Bone marrow (tissue), 2 donors: ENCODE data around the gene CH25H.
"Not testable (repeated sequence)": the region's sequence is repeated elsewhere in the genome, so short reads cannot be mapped to it uniquely, and the experiment has no call there.

Source experiments
- DNase-seq, 2 donors: peaks; one replicate each; lab custom pipeline; 2025; lab: John Stamatoyannopoulos, UW

The CH25H gene

DNA sequence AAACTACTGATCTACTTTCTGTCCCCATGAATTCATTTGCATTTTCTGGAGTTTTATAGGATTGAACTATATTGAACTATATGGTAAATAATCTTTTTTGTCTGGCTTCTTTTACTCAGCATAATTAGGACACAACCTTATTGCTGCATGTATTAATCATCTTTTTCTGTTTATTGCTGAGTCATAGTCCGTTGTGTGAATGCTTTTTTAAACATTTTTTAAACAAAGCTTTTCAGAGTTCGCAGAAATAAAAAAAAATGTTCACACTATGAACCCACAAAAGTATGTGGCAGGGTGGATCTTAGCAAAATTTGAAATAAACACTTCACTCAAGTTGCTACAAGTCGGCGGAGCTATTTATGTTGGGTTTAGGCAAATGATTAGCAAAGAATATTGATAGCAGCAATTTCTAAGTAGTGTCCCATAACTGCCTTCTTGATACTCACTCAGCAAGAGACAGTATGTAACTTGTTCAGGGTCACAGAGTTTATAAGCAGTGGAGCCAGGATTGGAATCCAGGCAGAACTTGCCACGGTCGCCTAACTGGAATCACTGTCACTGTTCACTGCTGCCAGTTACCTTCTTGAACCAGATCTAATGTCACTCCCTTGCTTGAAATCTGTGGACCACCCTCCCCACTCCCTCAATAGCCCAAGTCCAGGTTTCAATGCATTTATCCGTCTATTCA lies 5.6 kb downstream of the CH25H start:
- DNase-seq, result no peak

DNA sequence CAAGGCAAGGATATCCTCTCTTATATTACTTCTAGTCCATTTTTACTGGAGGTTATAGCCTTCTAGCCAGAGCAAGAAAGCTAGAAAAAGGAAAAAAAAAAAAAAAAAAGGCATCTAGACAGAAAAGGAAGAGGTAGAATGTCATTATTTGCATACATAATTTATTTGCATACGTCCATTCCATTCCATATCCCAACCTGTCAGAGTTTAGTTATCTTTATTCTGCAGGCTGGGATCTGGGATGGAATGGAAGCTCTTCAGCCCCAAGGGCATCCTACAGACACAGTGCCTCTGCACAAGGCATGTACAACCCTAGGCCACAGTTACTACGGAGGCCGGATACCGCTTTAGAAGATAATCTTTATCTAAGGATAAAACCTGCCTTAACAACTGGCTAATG lies 9.6 kb downstream of the CH25H start:
- DNase-seq, result no peak

DNA sequence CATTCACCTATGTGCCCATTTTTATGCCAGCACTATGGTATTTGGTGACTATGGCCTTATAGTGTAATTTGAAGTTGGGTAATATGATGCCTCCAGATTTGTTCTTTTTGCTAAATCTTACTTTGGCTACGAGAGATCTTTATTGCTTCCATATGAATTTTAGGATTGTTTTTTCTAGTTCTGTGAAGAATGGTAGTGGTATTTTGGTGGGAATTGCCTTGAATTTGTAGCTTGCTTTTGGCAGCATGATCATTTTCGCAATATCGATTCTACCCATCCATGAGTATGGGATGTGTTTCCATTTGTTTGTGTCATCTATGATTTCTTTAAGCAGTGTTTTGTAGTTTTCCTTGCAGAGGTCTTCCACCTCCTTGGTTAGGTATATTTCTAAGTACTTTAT lies 15.8 kb downstream of the CH25H start:
- DNase-seq, result not testable (repeated sequence)

DNA sequence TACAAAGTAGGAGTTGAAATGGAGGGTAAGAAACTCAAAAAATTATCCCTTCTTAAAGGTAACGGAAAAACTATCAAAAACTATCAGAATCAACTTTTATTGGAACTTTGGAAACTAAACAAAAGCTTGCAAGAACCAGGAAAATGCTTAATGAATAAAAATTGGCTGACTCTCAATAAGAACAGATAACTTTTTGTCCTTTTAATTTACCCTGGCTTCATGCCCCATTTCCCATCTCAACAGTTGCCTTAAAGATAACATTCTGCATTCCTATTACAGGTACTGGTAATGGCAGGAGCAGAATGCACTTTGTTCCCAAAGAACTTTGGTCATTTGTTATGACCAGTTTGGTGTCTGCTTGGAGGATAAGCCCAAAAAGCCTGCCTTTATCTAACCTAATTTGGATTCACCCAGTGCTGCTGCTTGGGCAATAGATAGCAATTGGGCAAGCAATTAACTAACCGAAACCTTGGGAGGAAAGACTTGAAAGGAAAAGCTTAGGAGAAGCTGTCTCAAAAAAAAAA lies 17.8 kb downstream of the CH25H start:
- no peak for DNase-seq

DNA sequence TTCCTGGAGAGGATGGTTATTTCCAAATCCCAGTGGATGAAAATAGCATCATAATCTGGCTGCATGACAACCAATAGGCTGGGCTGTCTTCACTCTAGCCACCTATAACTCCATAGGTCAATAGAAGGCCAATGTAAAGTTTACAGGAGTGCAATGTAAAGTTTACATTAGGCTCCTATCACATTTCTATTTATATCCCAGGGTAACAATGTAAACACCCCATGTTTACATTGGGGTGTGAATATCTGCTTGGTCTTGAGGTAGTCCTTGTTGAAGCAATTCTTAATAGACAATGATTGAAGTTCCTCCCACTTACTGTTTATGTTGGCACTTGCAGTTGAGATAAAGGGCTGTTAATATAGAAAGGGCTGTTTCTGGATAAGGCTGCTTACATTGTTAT lies 21.5 kb downstream of the CH25H start:
- no peak for DNase-seq

DNA sequence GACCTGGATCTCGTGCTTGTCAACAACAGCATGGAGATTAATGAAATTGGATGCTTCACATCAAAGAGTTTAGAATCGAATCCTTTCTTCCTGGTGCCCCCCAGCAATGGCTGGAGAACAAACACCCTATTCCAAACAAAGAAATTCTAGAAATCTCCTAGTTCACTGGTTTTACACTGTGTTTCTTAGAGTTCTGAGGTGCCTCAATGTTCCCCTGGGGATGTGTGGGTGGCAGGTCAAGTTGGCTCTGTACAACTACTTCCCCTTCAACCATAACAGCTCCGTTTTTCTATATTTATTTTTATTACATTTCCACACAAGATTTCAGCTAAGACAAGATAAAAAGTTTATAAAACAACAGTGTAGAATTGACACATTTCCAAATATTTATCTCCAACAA lies 22.5 kb downstream of the CH25H start:
- no peak for DNase-seq

DNA sequence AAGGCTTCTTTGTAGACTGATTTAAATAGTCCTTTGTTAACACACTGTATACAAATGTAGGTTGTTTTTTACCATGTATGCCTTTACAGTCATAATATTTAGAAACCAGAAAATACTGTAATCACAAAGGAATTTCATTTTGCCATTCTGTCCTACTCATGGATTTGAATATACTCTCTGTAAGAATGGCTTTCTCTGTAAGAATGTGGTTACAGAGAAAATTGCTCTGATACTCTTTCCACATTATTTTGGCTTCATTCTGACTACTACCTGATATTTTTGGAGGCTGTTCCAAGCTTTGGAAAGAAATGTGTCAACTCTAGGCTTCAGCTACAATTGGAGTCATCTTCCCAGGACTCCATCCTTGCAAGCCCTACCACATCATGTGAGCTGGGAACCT lies 23.5 kb downstream of the CH25H start:
- no peak for DNase-seq

DNA sequence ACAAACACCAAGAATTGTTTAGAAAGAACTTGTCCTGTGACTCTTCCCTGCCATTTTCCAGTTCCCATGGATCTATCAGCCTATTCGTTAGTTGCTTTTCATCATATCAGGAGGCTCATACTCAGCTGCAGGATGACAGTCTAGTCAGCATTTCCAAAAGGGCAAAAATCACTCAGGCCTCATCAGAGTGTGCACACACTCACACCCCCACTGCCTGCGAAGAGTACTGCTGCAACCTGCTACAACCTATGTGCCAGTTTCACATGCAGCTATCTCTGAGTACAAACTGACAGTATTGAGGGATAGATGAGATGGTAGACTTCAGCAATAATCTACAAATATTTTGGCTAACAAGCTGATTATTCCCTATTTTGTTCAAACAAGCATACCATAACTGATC lies 24.2 kb downstream of the CH25H start:
- no peak for DNase-seq

DNA sequence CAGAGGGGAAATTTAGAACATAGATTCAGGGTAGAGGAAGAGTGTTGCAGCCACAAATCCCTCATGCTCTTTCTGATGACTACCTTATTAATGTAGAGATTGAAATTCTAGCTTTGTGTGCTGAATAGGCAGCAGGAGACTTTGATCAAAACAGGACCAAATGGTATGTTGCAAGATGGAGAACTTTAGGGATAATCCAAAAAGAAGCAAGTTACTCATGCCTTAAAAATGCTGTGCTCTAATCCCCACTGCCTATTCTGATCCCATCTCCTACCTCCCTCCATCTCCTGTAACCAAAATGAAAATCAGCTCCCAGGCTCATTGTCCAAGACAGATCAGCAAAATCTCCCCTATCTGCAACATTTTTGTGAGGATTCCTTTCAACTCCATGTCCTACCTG lies 31.3 kb downstream of the CH25H start:
- no peak for DNase-seq

DNA sequence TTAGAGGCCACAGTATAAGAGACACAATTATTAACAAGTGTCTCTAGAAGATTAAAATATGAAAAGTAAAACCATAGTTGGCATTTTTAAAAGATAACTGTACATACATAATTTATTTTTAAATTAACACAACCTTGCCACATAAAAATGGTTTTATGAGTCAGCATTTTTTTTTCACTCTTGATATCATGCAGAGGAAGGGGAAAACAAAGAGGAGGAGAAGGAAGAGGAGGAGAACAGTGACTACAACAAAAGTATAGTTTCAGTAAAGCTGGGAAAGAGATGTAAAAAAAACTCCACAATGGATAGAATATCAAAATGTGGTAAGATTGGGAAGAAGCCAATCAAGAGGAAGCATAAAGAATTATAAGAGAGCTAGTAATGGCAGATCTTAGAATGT lies 34.0 kb downstream of the CH25H start:
- no peak for DNase-seq

DNA sequence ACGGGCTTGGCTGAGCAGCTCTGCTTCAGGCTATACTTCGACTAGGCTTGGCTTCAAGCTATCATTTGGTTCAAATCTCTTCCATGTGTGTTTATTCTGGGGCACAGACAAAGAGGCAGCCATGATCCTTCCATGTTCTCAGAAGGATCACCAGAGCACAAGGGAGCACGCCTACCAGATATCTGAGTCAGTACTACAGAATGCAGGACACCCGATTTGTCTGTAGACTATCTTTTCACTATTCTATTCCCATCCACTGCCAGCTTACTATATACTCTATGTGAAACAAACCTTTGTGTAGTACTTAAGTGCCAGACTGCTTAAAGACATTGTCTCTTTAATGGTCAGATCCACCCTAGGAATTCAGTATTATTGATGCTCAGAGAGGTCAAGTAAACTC lies 35.1 kb downstream of the CH25H start:
- DNase-seq, result no peak

DNA sequence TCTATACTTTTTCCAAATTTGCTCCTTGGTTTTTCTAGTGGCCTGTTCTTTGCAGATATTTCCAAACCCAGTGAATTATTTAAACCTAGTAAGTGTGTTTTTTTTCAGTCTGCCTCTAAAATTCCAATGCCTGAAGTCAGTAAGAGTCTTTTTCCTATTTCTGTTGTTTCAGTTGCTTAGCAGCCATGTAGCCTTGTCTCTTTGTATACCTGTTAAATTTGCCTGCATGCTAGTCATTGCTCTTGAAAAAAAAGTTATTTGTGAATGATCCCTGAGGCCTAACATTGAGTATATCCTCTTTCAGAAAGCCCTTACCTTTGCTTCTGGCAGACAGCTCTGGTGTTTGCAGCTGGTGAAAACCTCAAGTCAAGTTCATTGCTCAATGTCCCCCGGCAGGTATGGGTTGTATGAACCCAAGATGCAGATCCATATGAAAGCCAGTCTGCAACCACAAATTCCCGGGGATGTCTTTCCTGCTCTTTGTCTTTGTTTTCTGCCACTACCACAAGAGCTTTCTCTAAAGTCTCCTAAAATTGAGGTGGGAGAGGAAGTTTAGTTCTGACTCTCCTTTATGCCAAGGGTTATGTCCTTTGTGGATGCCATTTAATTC lies 35.7 kb downstream of the CH25H start:
- no peak for DNase-seq

DNA sequence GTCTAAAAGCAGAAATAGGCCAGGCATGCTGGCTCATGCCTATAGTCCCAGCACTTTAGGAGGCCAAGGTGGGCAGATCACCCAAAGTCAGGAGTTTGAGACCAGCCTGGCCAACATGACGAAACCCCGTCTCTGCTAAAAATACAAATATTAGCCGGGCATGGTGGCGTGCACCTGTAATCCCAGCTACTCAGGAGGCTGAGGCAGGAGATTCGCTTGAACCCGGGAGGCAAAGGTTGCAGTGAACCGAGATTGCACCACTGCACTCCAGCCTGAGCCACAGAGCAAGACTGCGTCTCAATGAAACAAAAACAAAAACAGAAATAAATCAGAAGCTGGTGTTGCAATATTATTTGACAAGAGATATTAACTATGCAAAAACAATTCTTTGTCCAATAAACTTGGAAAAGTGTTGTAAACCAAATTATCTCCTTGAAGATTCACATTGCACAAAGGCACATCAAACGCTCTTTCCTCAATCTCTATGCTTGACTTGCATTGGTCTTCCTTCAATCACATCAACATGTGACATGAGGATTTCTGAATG lies 38.7 kb downstream of the CH25H start:
- DNase-seq, result not testable (repeated sequence)

DNA sequence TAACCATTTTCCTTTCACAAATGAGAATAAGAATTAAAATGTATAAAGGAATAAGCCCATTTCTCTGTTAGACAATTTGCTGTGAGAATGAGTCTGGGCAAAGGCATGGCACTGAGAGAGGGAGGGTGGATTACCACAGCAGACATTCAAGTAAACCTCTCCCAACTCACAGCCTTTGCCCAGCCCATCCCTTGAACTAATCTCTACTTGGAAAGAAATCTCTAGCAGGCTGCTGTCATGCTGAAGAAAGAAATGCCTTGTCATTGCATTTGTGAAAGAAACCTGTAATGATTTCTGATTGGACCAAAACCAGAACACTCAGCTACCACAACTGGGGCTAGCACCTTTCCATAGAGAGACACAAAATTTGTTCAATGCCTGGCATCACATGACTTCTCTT lies 39.2 kb downstream of the CH25H start:
- DNase-seq, result no peak

DNA sequence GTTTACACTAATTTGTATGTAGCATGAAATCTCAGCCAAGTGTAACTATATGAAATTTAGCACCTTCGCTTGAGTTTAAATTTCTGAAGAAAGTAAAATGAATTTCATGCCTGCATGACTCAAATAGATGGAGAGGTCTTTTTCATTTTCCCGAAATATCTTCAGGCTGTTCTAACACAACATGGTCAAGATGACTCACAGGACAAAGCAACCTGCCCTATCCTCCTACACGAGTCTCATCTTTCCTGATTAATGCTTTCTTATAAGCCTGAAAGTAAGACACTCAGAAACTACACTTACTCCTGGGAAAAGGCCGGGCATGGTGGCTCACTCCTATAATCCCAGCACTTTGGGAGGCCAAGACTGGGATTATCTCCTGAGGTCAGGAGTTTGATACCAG lies 41.2 kb downstream of the CH25H start:
- DNase-seq, result no peak

DNA sequence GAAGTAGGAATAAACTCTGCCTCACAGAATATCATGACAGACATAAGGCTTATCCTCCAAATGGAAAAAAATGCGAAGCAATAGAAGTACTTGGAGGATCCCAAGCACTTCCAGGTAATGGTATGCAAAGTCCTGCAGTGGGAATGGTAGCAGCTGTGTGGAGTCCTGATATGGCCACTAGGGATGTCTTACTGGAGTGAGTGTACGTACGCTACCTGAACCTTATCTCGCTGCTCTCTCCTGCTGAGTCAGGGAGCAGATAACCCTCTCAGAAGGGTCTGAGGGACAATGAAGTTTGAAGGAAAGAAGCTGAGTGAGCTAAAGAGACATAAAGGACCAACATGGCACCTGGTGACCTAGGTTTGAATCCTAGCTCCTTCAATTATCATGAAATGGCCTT lies 42.2 kb downstream of the CH25H start:
- no peak for DNase-seq

DNA sequence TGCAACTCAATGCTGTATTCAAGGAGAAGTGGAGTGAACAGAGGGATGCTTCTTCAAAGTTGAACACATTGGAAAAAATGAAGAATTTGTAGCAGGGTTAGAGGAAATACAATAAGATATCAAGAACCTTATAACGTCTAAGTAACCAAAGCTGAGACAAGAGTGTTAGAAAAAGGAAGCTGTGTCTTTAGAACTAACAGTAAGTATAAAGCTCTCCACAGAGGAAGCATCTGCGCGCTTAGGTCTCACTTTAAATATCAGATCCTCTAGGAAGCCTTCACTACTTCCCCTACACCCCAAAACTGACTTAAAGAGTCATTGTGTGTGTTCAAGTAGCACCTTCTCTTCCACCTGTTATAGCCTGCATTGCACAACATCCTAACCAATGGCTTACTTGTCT lies 43.0 kb downstream of the CH25H start:
- peak in 1 of 2 donors; percentile 88 for DNase-seq

DNA sequence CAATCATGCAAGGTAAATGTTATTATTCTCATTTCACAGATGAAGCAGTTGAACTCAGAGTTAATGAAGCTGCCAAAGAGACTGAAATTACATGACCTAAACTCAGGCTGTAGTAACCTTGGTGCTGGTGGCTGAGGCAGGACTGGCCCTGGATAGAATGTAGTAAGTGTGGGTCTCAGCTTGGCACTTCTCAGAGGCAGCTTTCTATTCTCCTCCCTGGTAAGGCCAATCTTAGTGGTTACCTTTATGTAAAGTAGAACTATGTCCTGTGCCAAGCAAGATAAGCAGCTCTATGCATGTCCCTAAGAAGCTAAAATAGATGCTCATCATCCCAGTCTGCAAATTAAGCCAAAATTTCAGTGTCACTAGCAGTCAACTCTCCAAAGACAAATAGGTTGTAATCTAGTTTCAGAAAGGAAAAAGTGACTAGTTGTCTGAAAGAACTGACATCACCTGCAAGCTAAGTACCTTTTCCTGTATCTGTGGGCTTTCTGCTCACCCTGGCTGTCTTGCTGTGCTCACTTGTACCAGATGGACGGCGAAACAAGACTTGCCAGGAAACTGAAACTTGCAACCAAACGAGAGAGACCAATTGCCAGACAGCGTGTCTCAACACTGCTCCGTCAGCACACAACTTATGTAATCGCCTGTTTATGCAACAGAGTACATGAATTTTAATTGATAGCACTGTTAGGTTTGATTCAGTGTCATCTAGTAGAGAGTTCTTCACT lies 43.7 kb downstream of the CH25H start:
- DNase-seq, result peak; percentile 2 to 55

DNA sequence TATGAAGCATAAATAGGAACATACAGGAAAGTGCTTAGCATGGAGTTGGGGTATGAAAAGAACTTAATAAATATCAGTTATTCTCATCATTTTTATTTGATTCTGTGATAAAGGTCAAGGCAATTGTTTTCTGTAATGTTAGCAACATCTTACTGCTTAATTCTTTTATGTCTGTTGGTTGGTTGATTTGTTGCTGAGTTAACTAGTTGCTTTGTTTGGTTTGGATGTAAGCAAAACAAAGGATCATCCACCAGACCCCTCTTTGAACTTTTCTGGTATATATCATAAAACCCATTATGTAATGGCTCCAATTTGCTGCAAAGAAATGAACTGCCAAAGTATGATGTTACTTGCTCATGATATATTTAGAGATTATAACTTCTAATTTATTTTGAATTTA lies 44.5 kb downstream of the CH25H start:
- DNase-seq, result no peak

DNA sequence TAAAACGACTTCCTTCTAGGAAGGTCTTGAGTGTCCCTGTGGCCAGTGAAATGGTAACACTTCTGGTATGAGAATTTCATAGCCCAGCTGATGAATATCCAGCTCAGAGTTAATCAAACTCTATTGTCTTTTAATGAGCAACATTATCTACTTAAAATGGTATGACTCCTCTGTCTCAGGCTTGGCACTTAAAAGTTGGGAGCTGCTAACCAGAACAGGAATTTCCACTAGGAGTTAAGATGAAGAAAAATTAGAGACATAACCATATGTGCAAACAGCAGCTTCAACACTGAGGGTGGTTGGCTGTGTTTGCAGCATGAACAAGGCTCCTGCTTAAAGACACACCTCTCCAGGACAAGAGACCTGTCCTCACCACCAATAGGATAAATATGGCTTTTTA lies 46.8 kb downstream of the CH25H start:
- no peak for DNase-seq

DNA sequence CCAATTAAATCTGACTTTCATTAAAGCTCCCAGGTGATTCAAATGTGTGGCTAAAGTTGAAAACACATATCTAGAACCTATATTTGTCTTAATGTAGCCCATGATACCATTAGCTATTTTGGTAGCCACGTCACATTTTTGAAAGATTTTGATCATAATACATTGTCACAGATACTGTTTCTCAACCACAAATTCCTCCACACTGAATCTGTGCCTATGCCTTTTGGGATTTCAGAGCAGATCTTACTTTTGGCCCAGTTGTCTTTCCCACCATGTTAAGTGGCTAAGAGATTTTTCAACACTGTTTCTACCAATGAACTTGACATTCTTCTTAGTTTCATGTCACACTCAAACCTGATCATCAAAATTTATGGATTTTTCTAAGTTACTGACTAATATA lies 47.4 kb downstream of the CH25H start:
- DNase-seq, result no peak

DNA sequence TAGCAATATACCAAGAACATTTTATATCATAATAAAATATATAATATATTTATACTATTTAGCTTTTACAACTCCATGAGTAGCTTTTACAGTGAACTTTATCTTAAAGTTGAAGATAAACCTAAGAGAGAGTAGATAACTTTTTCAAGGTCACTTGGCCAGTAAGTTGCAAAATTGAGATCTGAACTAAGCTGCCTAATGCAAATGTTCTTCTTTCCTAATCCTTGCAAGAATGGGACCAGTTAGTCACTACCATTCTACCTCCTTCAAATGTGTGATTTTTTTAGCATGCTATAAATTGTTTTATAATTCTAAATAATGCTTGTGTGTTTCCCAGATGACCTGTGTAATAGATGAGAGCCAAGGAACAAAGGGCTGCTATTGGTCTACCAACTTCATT lies 47.8 kb downstream of the CH25H start:
- no peak for DNase-seq

DNA sequence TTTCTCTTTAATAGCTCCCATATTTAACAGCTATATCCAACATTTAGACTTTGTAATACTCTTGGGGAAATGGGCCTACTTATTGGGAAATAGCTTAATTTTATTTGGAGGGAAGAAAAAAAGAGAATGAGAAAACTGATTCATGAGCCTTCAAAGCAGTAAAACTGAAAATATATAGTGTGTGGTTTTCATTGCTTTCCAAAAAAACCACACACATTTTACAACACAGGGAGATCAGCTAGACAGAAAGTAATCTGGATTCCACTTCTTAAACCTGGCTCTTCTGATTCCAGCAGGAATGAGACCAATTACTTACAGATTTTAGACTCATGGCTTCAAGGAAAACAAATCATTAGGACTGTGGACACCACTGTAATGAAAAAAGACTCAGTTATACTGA lies 48.7 kb downstream of the CH25H start:
- DNase-seq, result no peak
